Natural killer cell (primary cell): ENCODE measurements around the gene TBC1D24. TPM values are rescaled to one million over a fixed set of nuclear protein-coding genes. Genes with fewer than 3 reads are reported as not detected.
"Not testable (repeated sequence)": the region's sequence is repeated elsewhere in the genome, so short reads cannot be mapped to it uniquely, and the experiment has no call there.

Source experiments
- ATAC-seq, 3 donors: fragments of 150-1000 bp in 2 of 3; fragments of 200-7000 bp in 1 of 3; cut with Tn5 transposase; 1 replicate in 1 of 3; 2 replicates in 2 of 3; pipeline ENCODE4 v1.10.0; 2021; ENCODE audit warnings: mild to moderate bottlenecking in 2 of 3, moderate library complexity in 2 of 3
- DNase-seq, 2 donors: peaks; one replicate each; pipeline versions ENCODE4 v3.0.0 to v3.0.0-alpha.2; 2013 to 2021; ENCODE audit warnings: mixed read lengths in 1 of 2
- H3K27ac ChIP-seq: one replicate; pipeline ENCODE4 v1.5.1; 2013; ENCODE audit warnings: mild to moderate bottlenecking, low read length
- H3K27me3 ChIP-seq: one replicate; pipeline ENCODE4 v1.6.1; 2013; ENCODE audit warnings: low read length; ENCODE audit not compliant: control insufficient read depth, insufficient read depth
- H3K36me3 ChIP-seq: one replicate; pipeline ENCODE4 v1.6.1; 2013; ENCODE audit warnings: low read length; ENCODE audit not compliant: control insufficient read depth, insufficient read depth
- H3K4me1 ChIP-seq: one replicate; pipeline ENCODE4 v1.6.1; 2013; ENCODE audit warnings: low read length; ENCODE audit not compliant: control insufficient read depth, insufficient read depth
- H3K4me3 ChIP-seq: one replicate; pipeline ENCODE4 v1.5.1; 2013; ENCODE audit warnings: low read length
- H3K9me3 ChIP-seq: one replicate; pipeline ENCODE4 v1.6.1; 2013; ENCODE audit warnings: low read length; ENCODE audit not compliant: control insufficient read depth, insufficient read depth
- H3K27ac Mint-ChIP-seq, 2 donors: one replicate each; pipeline ENCODE4 v1.8.0; 2022; ENCODE audit warnings: mild to moderate bottlenecking in 2 of 2, mixed read lengths in 2 of 2, moderate library complexity in 1 of 2
- H3K27me3 Mint-ChIP-seq, 2 donors: one replicate each; pipeline ENCODE4 v1.8.0; 2022; ENCODE audit warnings: low read depth in 2 of 2, mixed read lengths in 2 of 2
- H3K36me3 Mint-ChIP-seq: one replicate; pipeline ENCODE4 v1.8.0; 2022; ENCODE audit warnings: mixed read lengths
- H3K4me1 Mint-ChIP-seq, 2 donors: one replicate each; pipeline ENCODE4 v1.8.0; 2022; ENCODE audit warnings: mixed read lengths in 2 of 2
- H3K4me3 Mint-ChIP-seq: one replicate; pipeline ENCODE4 v1.8.0; 2022; ENCODE audit warnings: mild to moderate bottlenecking, moderate library complexity, mixed read lengths
- H3K9me3 Mint-ChIP-seq, 2 donors: one replicate each; pipeline ENCODE4 v1.8.0; 2022; ENCODE audit warnings: mixed read lengths in 2 of 2
- CTCF ChIP-seq: fragments of 200-600 bp; IDR thresholded peaks from one replicate; pipeline ENCODE4 v1.8.0; 2022; ENCODE audit warnings: antibody characterized with exemption
- WGBS: methylation state at CpG from one replicate; pipeline ENCODE4 v1.1.7; 2013; ENCODE audit warnings: missing lambda C conversion rate; ENCODE audit not compliant: insufficient coverage; 5-methylcytosine and 5-hydroxymethylcytosine counted together
- intact Hi-C: fragments of 100-400 bp; cut with micrococcal nuclease; formaldehyde crosslinking; loops from one replicate; pipeline ENCODE4 v1.14.2; 2022
- total RNA-seq, 4 donors: library from RNA; stranded (reverse); fragments of 120-200 nt in 1 of 4; gene quantifications; one replicate each; pipeline versions ENCODE4 v1.2.3 to v1.2.4, GENCODE V29; 2013 to 2022

Gene TBC1D24
- total RNA-seq, 3 donors from 2014 or later (not counting 1 experiment from before 2014, with no cell fraction given), result 7.2 to 13.0 (median 10.9) TPM

- H3K4me1 Mint-ChIP-seq, result peaks cover 25 to 26% of the 10 kb centered on the region in 2 donors
- TF ChIP-seq CTCF, result no peak
- 97% methylated on average over 15 of the region's 15 CpGs for WGBS
- Histone ChIP-seq H3K36me3 (peaks cover 17% of the 10 kb centered on the region), H3K9me3 (no peaks in the 10 kb centered on the region), H3K4me1 (peaks cover 39% of the 10 kb centered on the region), H3K4me3 (no peak overlapping the region), H3K27me3 (no peaks in the 10 kb centered on the region), H3K27ac (no peak overlapping the region)
- H3K4me3 Mint-ChIP-seq, result no peak overlapping the region
- no peaks in the 10 kb centered on the region for H3K9me3 Mint-ChIP-seq
- H3K27me3 Mint-ChIP-seq, result no peaks in the 10 kb centered on the region
- intact Hi-C loops, result no loop called here
- H3K27ac Mint-ChIP-seq, result no peak overlapping the region
- DNase-seq, result no peak
- no peak for ATAC-seq
- no peaks in the 10 kb centered on the region for H3K36me3 Mint-ChIP-seq
Observed at GRCh38 chr16:2432801-2433505, 42.0 kb upstream of the TBC1D24 start.

- H3K4me1 Mint-ChIP-seq, result peaks cover 23 to 24% of the 10 kb centered on the region in 2 donors
- H3K9me3 Mint-ChIP-seq, H3K4me3 ChIP-seq, H3K36me3 Mint-ChIP-seq, H3K27me3 ChIP-seq, H3K4me3 Mint-ChIP-seq, H3K27ac ChIP-seq, H3K27ac Mint-ChIP-seq, ATAC-seq, intact Hi-C loops, DNase-seq, H3K9me3 ChIP-seq, H3K27me3 Mint-ChIP-seq: not testable (repeated sequence)
- WGBS, result 100% methylated on average over 3 of the region's 4 CpGs
- Histone ChIP-seq H3K36me3 (peaks cover 17% of the 10 kb centered on the region), H3K4me1 (peaks cover 37% of the 10 kb centered on the region)
Observed at GRCh38 chr16:2435236-2435635, 39.7 kb upstream of the TBC1D24 start.

GRCh38 chr16:2436110-2436509 lies 38.8 kb upstream of the TBC1D24 start:
- no peak for TF ChIP-seq CTCF
- no peaks in the 10 kb centered on the region for H3K27me3 Mint-ChIP-seq
- H3K36me3 ChIP-seq, result peaks cover 17% of the 10 kb centered on the region
- H3K27ac Mint-ChIP-seq, result peak overlapping the region in 1 of 2 donors; percentile 88
- H3K4me1 ChIP-seq, result peaks cover 39% of the 10 kb centered on the region
- 99% methylated on average over 9 of the region's 9 CpGs for WGBS
- H3K27me3 ChIP-seq, result no peaks in the 10 kb centered on the region
- no peaks in the 10 kb centered on the region for H3K36me3 Mint-ChIP-seq
- no peak overlapping the region for H3K4me3 ChIP-seq
- H3K4me3 Mint-ChIP-seq, result no peak overlapping the region
- no peak for DNase-seq
- no peak overlapping the region for H3K27ac ChIP-seq
- no peaks in the 10 kb centered on the region for H3K9me3 ChIP-seq
- no peaks in the 10 kb centered on the region for H3K9me3 Mint-ChIP-seq
- intact Hi-C loops, result no loop called here
- peaks cover 17 to 19% of the 10 kb centered on the region in 2 donors for H3K4me1 Mint-ChIP-seq
- no peak for ATAC-seq

GRCh38 chr16:2437032-2437790 lies 37.7 kb upstream of the TBC1D24 start:
- peak overlapping the region; percentile 80 to 88 for H3K27ac Mint-ChIP-seq
- H3K4me1 Mint-ChIP-seq, result peaks cover 17 to 19% of the 10 kb centered on the region in 2 donors
- Histone ChIP-seq H3K4me3 (no peak overlapping the region), H3K36me3 (peaks cover 16% of the 10 kb centered on the region), H3K27ac (peak overlapping the region; percentile 48), H3K9me3 (no peaks in the 10 kb centered on the region), H3K4me1 (peaks cover 39% of the 10 kb centered on the region), H3K27me3 (no peaks in the 10 kb centered on the region)
- no peak for DNase-seq
- no peaks in the 10 kb centered on the region for H3K27me3 Mint-ChIP-seq
- TF ChIP-seq CTCF, result no peak
- intact Hi-C loops, result no loop called here
- WGBS, result 84% methylated on average over 24 of the region's 24 CpGs
- H3K9me3 Mint-ChIP-seq, result no peaks in the 10 kb centered on the region
- peak overlapping the region; percentile 67 for H3K4me3 Mint-ChIP-seq
- peak; percentile 44 to 82 (median 72) for ATAC-seq
- H3K36me3 Mint-ChIP-seq, result no peaks in the 10 kb centered on the region
